Colon (tissue), 2 donors: ENCODE results near the gene NR6A1.

ENCODE experiments used
- FAIRE-seq: peaks from 2 replicates; lab custom pipeline; 2012; peaks lifted over from hg19 to GRCh38; lab: Jason Lieb, UNC
- donor health status: control.
- donor health status: control.

NR6A1 gene

GRCh38 chr9:124723352-124723751 lies 47.8 kb downstream of the NR6A1 start:
- FAIRE-seq: no peak

GRCh38 chr9:124721109-124721906 lies 49.8 kb downstream of the NR6A1 start:
- no peak for FAIRE-seq

GRCh38 chr9:124720429-124721108 lies 50.5 kb downstream of the NR6A1 start:
- FAIRE-seq: no peak

GRCh38 chr9:124718928-124719327 lies 52.2 kb downstream of the NR6A1 start:
- no peak for FAIRE-seq

- FAIRE-seq: no peak
These were observed 53.5 kb downstream of the NR6A1 start for GRCh38 chr9:124717597-124717996.

GRCh38 chr9:124716808-124717207 lies 54.3 kb downstream of the NR6A1 start:
- FAIRE-seq: no peak

- no peak for FAIRE-seq
These were observed 60.3 kb downstream of the NR6A1 start for GRCh38 chr9:124710766-124711165.

- no peak for FAIRE-seq
These were observed 61.8 kb downstream of the NR6A1 start for GRCh38 chr9:124709292-124709690.

- FAIRE-seq: no peak
These were observed 62.3 kb downstream of the NR6A1 start for GRCh38 chr9:124708633-124709291.

- no peak for FAIRE-seq
These were observed 63.0 kb downstream of the NR6A1 start for GRCh38 chr9:124708074-124708473.

- FAIRE-seq: no peak
These were observed 63.4 kb downstream of the NR6A1 start for GRCh38 chr9:124707666-124708065.

GRCh38 chr9:124706685-124707084 lies 64.4 kb downstream of the NR6A1 start:
- FAIRE-seq: no peak

- no peak for FAIRE-seq
These were observed 71.5 kb downstream of the NR6A1 start for GRCh38 chr9:124699575-124699974.

GRCh38 chr9:124698265-124698664 lies 72.8 kb downstream of the NR6A1 start:
- FAIRE-seq: no peak

GRCh38 chr9:124697326-124698200 lies 73.5 kb downstream of the NR6A1 start:
- FAIRE-seq: no peak

GRCh38 chr9:124696101-124696500 lies 75.0 kb downstream of the NR6A1 start:
- FAIRE-seq: no peak

GRCh38 chr9:124695280-124695890 lies 75.7 kb downstream of the NR6A1 start:
- no peak for FAIRE-seq

- FAIRE-seq: no peak
These were observed 76.5 kb downstream of the NR6A1 start for GRCh38 chr9:124694414-124695279.

GRCh38 chr9:124693403-124693802 lies 77.7 kb downstream of the NR6A1 start:
- FAIRE-seq: no peak

- no peak for FAIRE-seq
These were observed 82.7 kb downstream of the NR6A1 start for GRCh38 chr9:124688238-124688904.
